ENCODE measurements around the gene NANS.
"Not testable (repeated sequence)": the region's sequence is repeated elsewhere in the genome, so short reads cannot be mapped to it uniquely, and the experiment has no call there.

Gene NANS

DNA sequence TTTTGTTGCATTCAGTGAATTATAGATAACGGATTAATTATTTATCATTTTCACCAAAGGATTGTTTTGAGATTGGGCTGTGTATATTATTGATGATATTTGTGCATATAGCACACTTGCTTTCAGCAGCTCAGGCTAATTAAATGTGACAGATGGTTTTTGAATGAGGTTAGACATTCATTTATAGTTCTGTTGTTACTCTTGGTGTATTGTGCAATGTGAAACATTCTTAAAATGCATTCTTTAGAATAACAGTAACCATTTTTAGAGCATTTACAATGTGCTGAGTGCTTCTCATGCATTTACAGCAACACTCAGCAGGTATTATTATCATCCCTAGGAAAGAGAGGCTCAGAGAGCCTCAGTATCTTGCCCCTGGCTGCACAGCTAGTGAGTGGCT, 23.8 kb downstream of the NANS start:
- no peak for FAIRE-seq

DNA sequence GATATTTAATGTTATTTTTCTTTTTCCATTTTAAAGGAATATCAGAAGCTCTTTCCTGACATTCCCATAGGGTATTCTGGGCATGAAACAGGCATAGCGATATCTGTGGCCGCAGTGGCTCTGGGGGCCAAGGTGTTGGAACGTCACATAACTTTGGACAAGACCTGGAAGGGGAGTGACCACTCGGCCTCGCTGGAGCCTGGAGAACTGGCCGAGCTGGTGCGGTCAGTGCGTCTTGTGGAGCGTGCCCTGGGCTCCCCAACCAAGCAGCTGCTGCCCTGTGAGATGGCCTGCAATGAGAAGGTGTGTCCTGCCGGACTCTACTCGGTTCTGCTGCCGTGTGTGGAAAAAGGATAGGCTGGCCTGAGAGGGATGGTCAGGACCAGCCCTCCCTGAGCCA, 24.2 kb downstream of the NANS start:
- no peak for FAIRE-seq

GRCh38 chr9:98081477-98082219, 25.1 kb downstream of the NANS start:
- FAIRE-seq = no peak

DNA sequence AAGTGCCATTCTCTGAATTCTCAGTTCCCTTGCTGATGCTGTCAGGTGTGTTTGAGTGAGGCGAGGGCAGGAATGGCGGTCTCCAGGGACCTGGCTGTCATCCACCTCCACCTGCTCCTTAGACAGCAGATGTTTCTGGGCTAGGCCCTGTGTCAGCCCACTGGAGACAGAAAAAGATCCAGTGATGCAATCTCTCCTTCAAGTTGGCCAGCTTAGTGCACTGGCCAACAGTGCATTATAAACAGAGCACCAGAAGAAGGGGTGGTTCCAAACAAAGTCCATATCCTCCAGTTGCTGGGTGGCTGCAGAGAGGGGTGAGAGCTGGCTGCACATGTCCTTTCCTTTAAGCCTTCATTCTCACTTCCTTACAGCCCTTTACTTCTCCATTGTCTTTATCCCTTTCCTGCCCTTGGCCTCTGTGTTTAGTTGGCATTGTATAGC, 26.5 kb downstream of the NANS start:
- FAIRE-seq = no peak

DNA sequence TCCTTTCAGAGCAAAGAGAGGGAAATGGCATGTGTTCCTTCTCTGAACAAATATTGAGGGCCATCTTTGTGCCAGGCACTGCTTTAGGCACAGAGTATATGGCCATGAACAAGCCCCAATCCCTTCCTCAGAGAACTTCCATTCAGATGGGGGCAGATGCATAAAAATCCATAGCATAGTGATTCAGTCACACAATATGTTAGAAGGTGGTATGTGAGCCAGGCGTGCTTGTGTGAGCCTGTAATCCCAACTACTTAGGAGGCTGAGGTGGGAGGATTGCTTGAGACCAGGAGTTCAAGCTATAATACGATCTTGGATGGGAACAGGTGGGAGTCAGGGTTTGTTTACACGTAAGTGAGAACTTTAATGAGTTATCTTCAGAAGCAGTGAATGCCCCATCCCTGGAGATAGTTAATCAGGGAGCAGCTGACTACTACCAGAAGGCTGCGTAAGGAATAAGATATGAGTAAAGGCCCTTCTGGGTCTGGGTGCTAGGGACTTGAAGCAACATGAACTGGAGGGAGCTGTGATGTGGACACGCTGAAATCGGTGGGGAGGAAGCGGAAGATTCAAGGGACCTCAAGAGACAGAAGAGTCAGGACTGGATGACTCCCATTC, 27.1 kb downstream of the NANS start:
- no peak for FAIRE-seq

- FAIRE-seq = no peak
These were observed 27.9 kb downstream of the NANS start for GRCh38 chr9:98084396-98084795.

- no peak for FAIRE-seq
These were observed 28.5 kb downstream of the NANS start for GRCh38 chr9:98085058-98085457.

DNA sequence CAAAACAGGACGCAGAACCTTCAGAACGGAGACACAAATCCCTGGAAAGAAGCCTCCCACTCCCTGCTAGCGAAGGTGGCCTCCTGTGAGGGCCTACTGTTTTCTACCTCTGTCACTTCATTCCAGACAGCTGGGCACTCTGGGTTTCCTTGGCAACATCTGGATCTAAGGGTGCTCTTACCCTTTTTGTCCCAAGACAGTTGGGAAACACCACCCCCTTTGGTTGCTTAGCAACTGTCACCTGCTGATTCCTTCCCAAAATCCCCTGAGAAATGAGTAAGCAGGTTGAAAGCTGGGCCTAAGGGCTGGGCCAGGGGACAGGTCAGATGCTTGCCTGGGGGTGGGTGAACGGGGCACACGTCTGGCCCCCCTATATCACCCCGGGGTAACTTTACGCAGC, 29.4 kb downstream of the NANS start:
- no peak for FAIRE-seq

DNA sequence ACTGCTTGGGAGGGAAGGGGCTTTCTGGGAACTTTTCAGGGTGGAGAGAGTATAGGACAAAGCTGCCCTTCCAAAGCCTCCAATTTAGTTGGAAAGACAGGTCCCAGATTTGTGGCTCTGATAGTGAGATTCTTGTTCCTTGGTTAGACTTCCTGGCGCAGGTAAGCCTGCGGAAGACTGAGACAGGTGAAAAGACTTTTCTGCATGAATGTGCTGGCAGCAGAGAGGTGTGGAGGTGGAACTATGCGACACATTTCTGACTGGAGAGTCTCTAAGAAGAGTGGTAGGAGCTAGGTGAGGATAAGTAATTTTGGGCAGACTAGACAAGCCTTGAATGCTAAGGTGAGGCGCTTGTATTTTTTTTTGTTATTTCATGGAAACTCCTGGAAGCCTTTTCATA, 29.9 kb downstream of the NANS start:
- FAIRE-seq = no peak

- no peak for FAIRE-seq
These were observed 31.2 kb downstream of the NANS start for GRCh38 chr9:98087420-98088354.

DNA sequence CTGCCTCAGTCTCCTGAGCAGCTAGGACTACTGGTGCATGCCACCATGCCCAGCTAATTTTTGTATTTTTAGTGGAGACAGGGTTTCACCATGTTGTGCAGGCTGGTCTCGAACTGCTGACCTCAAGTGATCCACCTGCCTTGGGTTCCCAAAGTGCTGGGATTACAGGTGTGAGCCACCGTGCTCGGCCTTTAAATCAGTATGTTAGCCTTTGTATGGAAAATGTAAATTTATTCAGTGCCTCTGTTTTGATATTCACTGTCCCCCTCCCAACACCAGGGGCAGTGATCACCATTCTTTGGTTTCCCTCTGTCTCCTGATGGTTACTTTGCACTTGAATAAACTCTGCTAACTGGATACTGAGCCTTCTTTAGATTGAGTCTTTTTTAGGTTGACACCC, 34.1 kb downstream of the NANS start:
- FAIRE-seq = not testable (repeated sequence)

DNA sequence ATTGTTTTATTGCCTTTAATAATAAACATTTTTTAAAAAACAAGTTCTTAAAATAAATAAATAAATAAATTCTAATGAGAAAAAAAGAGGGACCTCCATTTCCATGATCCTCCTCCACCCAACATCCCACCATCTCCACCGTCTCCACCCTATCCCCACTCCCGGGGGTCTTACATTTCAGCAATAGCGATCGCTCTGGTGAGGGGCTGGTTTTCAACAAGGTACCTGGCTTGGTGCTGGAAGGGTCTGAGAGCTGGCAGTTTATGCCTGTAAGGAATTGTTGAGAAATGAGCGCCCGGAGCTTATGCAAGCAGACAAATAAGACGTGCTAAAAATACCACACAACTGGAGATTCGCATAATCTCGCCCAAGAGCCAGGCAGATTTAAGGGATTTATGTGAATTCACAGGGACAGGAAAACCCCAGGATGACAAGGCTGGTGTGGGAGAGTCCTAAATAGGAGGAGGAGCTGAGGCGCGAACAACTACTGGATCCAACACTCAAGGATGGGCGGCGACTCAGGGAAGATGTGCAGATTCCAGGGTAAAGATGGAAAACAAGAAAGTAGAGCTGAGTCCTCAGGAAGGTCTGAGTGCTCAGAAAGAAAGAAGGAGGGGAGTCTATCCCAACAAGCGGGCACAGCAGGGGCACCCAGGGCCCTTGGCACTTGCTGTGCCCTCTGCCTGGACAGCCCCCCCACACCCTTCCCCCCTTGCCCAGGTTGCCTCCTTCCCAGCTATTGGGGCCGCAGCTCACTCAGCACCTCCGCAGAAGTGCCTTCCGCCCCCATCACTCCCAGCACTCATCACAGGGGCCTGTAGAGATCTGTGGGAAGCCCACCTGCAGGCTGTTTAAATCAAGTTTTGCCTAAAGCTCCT, 35.4 kb downstream of the NANS start:
- no peak for FAIRE-seq

GRCh38 chr9:98092613-98092931, 36.0 kb downstream of the NANS start:
- no peak for FAIRE-seq

- FAIRE-seq = no peak
These were observed 37.8 kb downstream of the NANS start for GRCh38 chr9:98094316-98094715.

GRCh38 chr9:98094851-98095250, 38.3 kb downstream of the NANS start:
- no peak for FAIRE-seq

- no peak for FAIRE-seq
These were observed 38.9 kb downstream of the NANS start for GRCh38 chr9:98095401-98095800.

DNA sequence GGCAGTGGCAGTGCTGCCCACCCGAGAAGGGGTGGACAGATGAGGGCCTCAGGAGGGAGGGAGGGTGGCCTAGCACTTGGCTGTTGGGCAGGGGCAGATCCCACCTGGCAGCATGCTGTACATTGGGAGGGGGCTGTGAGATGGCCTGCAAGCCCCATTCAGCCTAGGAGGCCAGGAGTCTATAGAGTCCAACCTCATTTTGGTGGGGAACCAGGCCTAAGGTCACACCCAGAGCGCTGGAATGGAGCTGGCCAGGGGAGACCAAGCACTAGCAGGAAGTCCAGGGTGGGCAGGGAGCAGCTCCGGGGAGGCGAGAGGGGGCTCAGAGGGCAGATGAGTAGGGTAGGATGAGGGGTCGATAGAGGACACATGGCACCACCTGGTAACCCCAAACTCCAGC, 39.6 kb downstream of the NANS start:
- no peak for FAIRE-seq

- no peak for FAIRE-seq
These were observed 41.3 kb downstream of the NANS start for GRCh38 chr9:98097836-98098235.

- no peak for FAIRE-seq
These were observed 42.8 kb downstream of the NANS start for GRCh38 chr9:98099346-98099745.

- no peak for FAIRE-seq
These were observed 43.4 kb downstream of the NANS start for GRCh38 chr9:98099898-98100297.

- no peak for FAIRE-seq
These were observed 43.9 kb downstream of the NANS start for GRCh38 chr9:98100456-98100855.

DNA sequence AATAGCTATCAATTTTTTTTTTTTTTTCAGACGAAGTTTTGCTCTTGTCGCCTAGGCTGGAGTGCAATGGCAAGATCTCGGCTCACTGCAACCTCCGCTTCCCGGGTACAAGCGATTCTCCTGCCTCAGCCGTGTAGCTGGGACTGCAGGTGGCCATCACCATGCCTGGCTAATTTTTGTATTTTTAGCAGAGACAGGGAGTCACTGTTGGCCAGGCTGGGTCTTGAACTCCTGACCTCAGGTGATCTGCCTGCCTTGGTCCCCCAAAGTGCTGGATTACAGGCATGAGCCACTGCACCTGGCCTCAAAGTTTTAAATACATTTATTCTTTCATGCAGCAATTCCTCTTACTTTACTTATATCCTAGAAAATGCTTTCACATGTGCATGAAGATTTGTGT, 44.9 kb downstream of the NANS start:
- no peak for FAIRE-seq

GRCh38 chr9:98101868-98102273, 45.3 kb downstream of the NANS start:
- FAIRE-seq = no peak
